ENCODE measurements around the gene PLEKHG2.

DNA sequence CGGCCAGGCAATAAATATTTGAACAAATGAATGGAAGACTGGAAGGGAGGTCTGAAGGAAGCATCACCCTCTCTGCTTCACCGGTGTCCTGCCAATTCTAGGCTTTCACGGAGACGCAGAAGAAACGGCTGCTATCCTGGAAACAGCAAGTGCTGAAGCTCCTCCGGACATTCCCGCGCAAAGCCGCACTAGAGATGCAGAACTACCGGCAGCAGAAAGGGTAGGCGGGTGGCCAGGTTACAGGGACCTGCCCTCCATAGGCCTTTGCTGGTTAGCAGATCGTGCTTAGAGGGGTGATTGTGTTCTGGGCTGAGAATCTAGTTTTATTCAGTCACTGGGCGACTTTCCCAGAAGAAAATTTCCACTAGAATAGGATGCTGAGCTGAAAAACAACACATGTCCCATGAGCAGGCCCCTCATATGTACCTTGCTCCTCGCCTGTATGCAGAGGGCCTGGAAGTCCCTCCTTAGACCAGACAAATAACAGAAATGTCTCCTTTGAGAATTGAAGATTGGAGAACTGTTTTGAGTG, 32.5 kb upstream of the PLEKHG2 start:
- TF ChIP-seq SUZ12 (IDR thresholded peaks at IDR 0.05; ENCODE audit: extremely low read depth, insufficient read depth, insufficient read length) (no peak), YY1 (IDR thresholded peaks at IDR 0.05; ENCODE audit: insufficient read depth, insufficient read length) (no peak), ZNF274 (IDR thresholded peaks at IDR 0.05; ENCODE audit: low read depth, low read length) (no peak)
